ENCODE measurements around the gene ADA. TPM values are rescaled to one million over a fixed set of nuclear protein-coding genes. Genes with fewer than 3 reads are reported as not detected.

ADA gene
- total RNA-seq, 1 experiment from 2014 or later: 28.2 TPM

- H3K4me2 ChIP-seq: no peak overlapping the region
- no peaks in the 10 kb centered on the region for H3F3A ChIP-seq (ENCODE audit: insufficient read depth, low read depth)
- H3K9me2 ChIP-seq (ENCODE audit: insufficient read depth): no peaks in the 10 kb centered on the region
- intact Hi-C loops (cut with micrococcal nuclease; ENCODE audit: unreplicated experiment): loop anchor here (10.0 kb wide), 1 partner anchor 504 kb away; no protein-coding TSS in a partner anchor
- H3K36me3 ChIP-seq (ENCODE audit: low read depth): no peaks in the 10 kb centered on the region
- no TSS peak for BruUV-seq (replicated peaks)
- no peak for DNase-seq
- H3K27ac ChIP-seq: no peak overlapping the region
- H3K4me1 ChIP-seq (replicated peaks; ENCODE audit: insufficient read depth): no peaks in the 10 kb centered on the region
- H3K9me3 ChIP-seq (ENCODE audit: insufficient read depth, low read depth): no peaks in the 10 kb centered on the region
- H2AFZ ChIP-seq: no peak overlapping the region
- POLR2A ChIA-PET (ENCODE audit: unreplicated experiment): no interaction called here
- H3K79me2 ChIP-seq (ENCODE audit: low read depth): no peaks in the 10 kb centered on the region
- H3K27me3 ChIP-seq (ENCODE audit: insufficient read depth, low read depth): no peaks in the 10 kb centered on the region
- H3K4me3 ChIP-seq: no peak overlapping the region
- CTCF ChIA-PET: no interaction called here
- no peaks in the 10 kb centered on the region for H4K20me1 ChIP-seq (ENCODE audit: insufficient read depth)
- TF ChIP-seq EZH2 (IDR thresholded peaks at IDR 0.05; ENCODE audit: low read depth): no peak
- TF ChIP-seq CTCF (conservative IDR thresholded peaks at IDR 0.05): no peak
These were observed 32.2 kb downstream of the ADA start for GRCh38 chr20:44619294-44619693.

GRCh38 chr20:44618318-44618731, 33.2 kb downstream of the ADA start:
- ChIA-PET POLR2A (ENCODE audit: unreplicated experiment) (no interaction called here), CTCF (no interaction called here)
- H4K20me1 ChIP-seq (ENCODE audit: insufficient read depth): no peaks in the 10 kb centered on the region
- intact Hi-C loops (cut with micrococcal nuclease; ENCODE audit: unreplicated experiment): loop anchor here (10.0 kb wide), 1 partner anchor 504 kb away; no protein-coding TSS in a partner anchor
- TF ChIP-seq CTCF (conservative IDR thresholded peaks at IDR 0.05): no peak
- no peak for TF ChIP-seq EZH2 (IDR thresholded peaks at IDR 0.05; ENCODE audit: low read depth)
- H3K36me3 ChIP-seq (ENCODE audit: low read depth): no peaks in the 10 kb centered on the region
- no peaks in the 10 kb centered on the region for H3F3A ChIP-seq (ENCODE audit: insufficient read depth, low read depth)
- H3K27me3 ChIP-seq (ENCODE audit: insufficient read depth, low read depth): no peaks in the 10 kb centered on the region
- no peaks in the 10 kb centered on the region for H3K4me1 ChIP-seq (replicated peaks; ENCODE audit: insufficient read depth)
- no peak overlapping the region for H2AFZ ChIP-seq
- H3K9me3 ChIP-seq (ENCODE audit: insufficient read depth, low read depth): no peaks in the 10 kb centered on the region
- DNase-seq: no peak
- no peak overlapping the region for H3K27ac ChIP-seq
- no peak overlapping the region for H3K4me2 ChIP-seq
- no peaks in the 10 kb centered on the region for H3K9me2 ChIP-seq (ENCODE audit: insufficient read depth)
- BruUV-seq (replicated peaks): no TSS peak
- no peak overlapping the region for H3K4me3 ChIP-seq
- H3K79me2 ChIP-seq (ENCODE audit: low read depth): no peaks in the 10 kb centered on the region

- no peak overlapping the region for H2AFZ ChIP-seq
- POLR2A ChIA-PET (ENCODE audit: unreplicated experiment): no interaction called here
- H3K36me3 ChIP-seq (ENCODE audit: low read depth): no peaks in the 10 kb centered on the region
- H3K4me3 ChIP-seq: no peak overlapping the region
- H3K27ac ChIP-seq: no peak overlapping the region
- TF ChIP-seq CTCF (conservative IDR thresholded peaks at IDR 0.05) (no peak), EZH2 (IDR thresholded peaks at IDR 0.05; ENCODE audit: low read depth) (no peak)
- no peaks in the 10 kb centered on the region for H3K9me3 ChIP-seq (ENCODE audit: insufficient read depth, low read depth)
- intact Hi-C loops (cut with micrococcal nuclease; ENCODE audit: unreplicated experiment): loop anchor here (10.0 kb wide), 1 partner anchor 502 kb away; no protein-coding TSS in a partner anchor
- no peaks in the 10 kb centered on the region for H3K4me1 ChIP-seq (replicated peaks; ENCODE audit: insufficient read depth)
- no peaks in the 10 kb centered on the region for H3F3A ChIP-seq (ENCODE audit: insufficient read depth, low read depth)
- H3K4me2 ChIP-seq: no peak overlapping the region
- H3K27me3 ChIP-seq (ENCODE audit: insufficient read depth, low read depth): no peaks in the 10 kb centered on the region
- H3K9me2 ChIP-seq (ENCODE audit: insufficient read depth): no peaks in the 10 kb centered on the region
- no peak for DNase-seq
- H3K79me2 ChIP-seq (ENCODE audit: low read depth): no peaks in the 10 kb centered on the region
- BruUV-seq (replicated peaks): no TSS peak
- CTCF ChIA-PET: no interaction called here
- H4K20me1 ChIP-seq (ENCODE audit: insufficient read depth): no peaks in the 10 kb centered on the region
These were observed 34.9 kb downstream of the ADA start for GRCh38 chr20:44616604-44616964.

Data from PC-9 (cell line).